Retinal pigment epithelial cell (primary cell): ENCODE results near the gene RASA1.

Experiments used
- DNase-seq: peaks from one replicate; pipeline ENCODE4 v3.0.0-alpha.2; 2010; ENCODE audit warnings: low read depth
- H3K4me3 ChIP-seq: 2 replicates; pipeline ENCODE4 v1.5.1; 2011; ENCODE audit warnings: mild to moderate bottlenecking, low read length, control low read depth, moderate library complexity
- TF ChIP-seq, protein P1 (sequence below): conservative IDR thresholded peaks from 2 replicates; pipeline ENCODE4 v1.5.1; 2011; ENCODE audit warnings: low read depth, low read length, control low read depth, inconsistent platforms

RASA1 gene

GRCh38 chr5:87394411-87395165, 126.9 kb downstream of the RASA1 start:
- H3K4me3 ChIP-seq = no peak overlapping the region
- DNase-seq = no peak
- TF ChIP-seq, protein P1, sequence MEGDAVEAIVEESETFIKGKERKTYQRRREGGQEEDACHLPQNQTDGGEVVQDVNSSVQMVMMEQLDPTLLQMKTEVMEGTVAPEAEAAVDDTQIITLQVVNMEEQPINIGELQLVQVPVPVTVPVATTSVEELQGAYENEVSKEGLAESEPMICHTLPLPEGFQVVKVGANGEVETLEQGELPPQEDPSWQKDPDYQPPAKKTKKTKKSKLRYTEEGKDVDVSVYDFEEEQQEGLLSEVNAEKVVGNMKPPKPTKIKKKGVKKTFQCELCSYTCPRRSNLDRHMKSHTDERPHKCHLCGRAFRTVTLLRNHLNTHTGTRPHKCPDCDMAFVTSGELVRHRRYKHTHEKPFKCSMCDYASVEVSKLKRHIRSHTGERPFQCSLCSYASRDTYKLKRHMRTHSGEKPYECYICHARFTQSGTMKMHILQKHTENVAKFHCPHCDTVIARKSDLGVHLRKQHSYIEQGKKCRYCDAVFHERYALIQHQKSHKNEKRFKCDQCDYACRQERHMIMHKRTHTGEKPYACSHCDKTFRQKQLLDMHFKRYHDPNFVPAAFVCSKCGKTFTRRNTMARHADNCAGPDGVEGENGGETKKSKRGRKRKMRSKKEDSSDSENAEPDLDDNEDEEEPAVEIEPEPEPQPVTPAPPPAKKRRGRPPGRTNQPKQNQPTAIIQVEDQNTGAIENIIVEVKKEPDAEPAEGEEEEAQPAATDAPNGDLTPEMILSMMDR = no peak

DNA sequence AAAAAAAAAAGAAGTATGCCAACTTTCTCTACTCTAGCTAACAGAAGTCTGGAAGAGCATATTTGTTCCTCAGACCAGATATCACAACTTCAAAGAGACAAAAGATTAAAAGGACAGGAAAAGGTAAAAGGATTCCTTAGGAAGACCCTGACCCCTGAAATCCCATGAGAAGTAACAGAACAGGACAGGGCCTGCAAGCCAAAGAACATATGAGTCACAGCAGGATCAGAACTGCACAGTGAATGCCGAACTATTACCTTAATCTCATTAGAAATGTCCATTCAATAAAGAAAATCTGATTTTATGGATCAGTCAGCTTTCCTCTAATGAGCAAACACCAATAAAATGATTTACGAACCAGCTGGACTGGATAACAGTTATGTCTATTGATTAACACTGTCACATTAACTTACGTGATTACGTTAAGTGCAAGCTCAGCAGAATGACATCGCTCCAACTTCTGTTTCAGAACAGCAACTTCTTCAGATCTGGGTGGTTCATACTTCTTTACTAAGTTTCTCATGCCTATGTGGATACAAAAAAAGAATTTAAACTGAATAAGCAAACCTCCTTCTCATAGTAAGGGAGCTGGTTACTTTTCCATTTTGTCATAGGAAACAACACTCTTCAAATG, 131.4 kb downstream of the RASA1 start:
- no peak for DNase-seq
- H3K4me3 ChIP-seq = no peak overlapping the region

DNA sequence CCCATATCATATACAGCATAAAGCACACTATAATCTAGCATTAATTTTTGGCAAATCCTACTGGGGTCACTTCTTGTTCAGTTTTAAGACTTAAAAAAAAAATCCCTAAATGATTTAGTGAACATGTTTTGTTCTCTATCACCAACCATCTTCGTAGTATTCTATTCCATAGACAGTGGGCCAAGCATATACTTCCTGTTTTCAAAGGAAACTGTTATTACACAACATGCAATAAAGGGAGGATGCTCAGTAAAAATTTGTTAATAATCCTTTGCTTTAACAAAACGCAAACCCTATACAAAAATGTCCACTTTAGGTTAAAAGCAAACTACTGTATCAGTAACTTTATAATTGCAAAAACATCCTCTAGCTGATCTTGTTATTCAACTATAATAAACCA, 132.0 kb downstream of the RASA1 start:
- TF ChIP-seq, protein P1 = no peak
- H3K4me3 ChIP-seq = no peak overlapping the region
- DNase-seq = no peak

More for the DNA sequence above, 131.4 kb downstream of the RASA1 start:
- TF ChIP-seq, protein P1 = no peak

GRCh38 chr5:87400305-87400899, 132.7 kb downstream of the RASA1 start:
- TF ChIP-seq, protein P1 = peak; percentile 51
- no peak overlapping the region for H3K4me3 ChIP-seq
- DNase-seq = no peak

DNA sequence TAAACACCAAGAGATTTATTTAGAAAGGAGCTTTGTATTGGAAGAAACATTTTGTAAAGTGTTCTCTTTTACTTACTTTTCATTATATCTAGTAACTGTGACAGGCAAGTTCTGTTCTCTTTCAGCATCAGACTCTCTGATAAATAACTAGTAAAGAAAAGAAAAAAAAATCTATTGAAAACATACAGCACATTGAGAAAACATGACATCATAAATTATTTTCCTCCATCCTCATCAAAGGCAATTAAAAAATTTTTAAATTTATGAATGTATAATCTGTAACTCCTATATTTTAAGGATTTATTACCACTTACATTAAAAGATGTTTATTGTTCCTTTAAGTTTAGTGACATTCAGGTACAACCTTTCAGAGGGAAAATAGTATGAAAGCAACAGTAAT, 133.9 kb downstream of the RASA1 start:
- no peak for DNase-seq
- TF ChIP-seq, protein P1 = no peak
- no peak overlapping the region for H3K4me3 ChIP-seq

DNA sequence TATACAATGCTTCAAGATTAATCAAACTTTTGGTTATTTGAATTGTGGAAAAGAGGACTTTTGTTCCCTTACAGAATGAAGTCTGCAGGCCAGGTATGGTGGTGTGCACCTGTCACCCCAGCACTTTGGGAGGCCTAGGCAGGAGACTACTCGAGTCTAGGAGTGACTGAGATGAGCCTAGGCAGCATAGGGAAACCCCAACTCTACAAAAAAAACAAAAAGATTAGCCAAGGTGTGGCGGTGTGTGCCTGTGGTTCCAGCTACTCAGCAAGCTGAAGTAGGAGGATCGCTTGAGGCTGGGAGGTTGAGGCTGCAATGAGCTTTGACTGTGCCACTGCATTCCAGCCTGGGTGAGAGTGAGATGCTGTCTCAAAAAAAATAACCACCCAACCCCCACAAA, 135.7 kb downstream of the RASA1 start:
- DNase-seq = no peak
- no peak overlapping the region for H3K4me3 ChIP-seq
- TF ChIP-seq, protein P1 = no peak
